SK-N-SH treated with all-trans-retinoic acid at 6 μM for 48 hours (cell line): ENCODE results near the gene RBM10.
A peak's percentile ranks its signal among the peaks of the same experiment; 100 is the strongest.

Experiments used
- ATAC-seq: fragments of 200-7000 bp; cut with Tn5 transposase; 3 replicates; pipeline ENCODE4 v1.9.1; 2020; ENCODE audit warnings: mild to moderate bottlenecking, moderate library complexity
- ARNTL ChIP-seq: fragments of 450-650 bp; formaldehyde crosslinking; IDR thresholded peaks from 2 replicates; pipeline ENCODE4 v1.5.0; 2020; ENCODE audit warnings: low read depth, mild to moderate bottlenecking, moderate library complexity, borderline replicate concordance
- BACH2 ChIP-seq: fragments of 250-450 bp; sonication (Bioruptor Pico); IDR thresholded peaks from 2 replicates; pipeline ENCODE4 v1.9.0; 2021; ENCODE audit warnings: mild to moderate bottlenecking, borderline replicate concordance
- CREB5 ChIP-seq: fragments of 250-450 bp; sonication (Bioruptor Pico); IDR thresholded peaks from 2 replicates; pipeline ENCODE4 v1.5.1; 2020; ENCODE audit warnings: low read depth, mild to moderate bottlenecking, moderate library complexity
- CSDC2 ChIP-seq: fragments of 250-450 bp; sonication (Bioruptor Pico); IDR thresholded peaks from 2 replicates; pipeline ENCODE4 v1.5.0; 2020; ENCODE audit warnings: mild to moderate bottlenecking, moderate library complexity
- CSRNP3 ChIP-seq: fragments of 250-450 bp; sonication (Bioruptor Pico); IDR thresholded peaks from 2 replicates; pipeline ENCODE4 v1.5.1; 2021; ENCODE audit warnings: mild to moderate bottlenecking, moderate library complexity
- ESRRG ChIP-seq: fragments of 250-450 bp; sonication (Bioruptor Pico); IDR thresholded peaks from 2 replicates; pipeline ENCODE4 v1.6.1; 2021; ENCODE audit warnings: mild to moderate bottlenecking
- GLIS3 ChIP-seq: fragments of 250-450 bp; sonication (Bioruptor Pico); IDR thresholded peaks from 2 replicates; pipeline ENCODE4 v1.5.0; 2020; ENCODE audit warnings: mild to moderate bottlenecking, moderate library complexity
- ISL1 ChIP-seq: fragments of 250-450 bp; sonication (Bioruptor Pico); IDR thresholded peaks from 2 replicates; pipeline ENCODE4 v2.1.2; 2022; ENCODE audit warnings: mild to moderate bottlenecking, moderate library complexity
- OSR1 ChIP-seq: fragments of 250-450 bp; sonication (Bioruptor Pico); IDR thresholded peaks from 2 replicates; pipeline ENCODE4 v1.8.0; 2022; ENCODE audit warnings: moderate library complexity, mild to moderate bottlenecking, inconsistent platforms
- PATZ1 ChIP-seq: fragments of 250-450 bp; sonication (Bioruptor Pico); IDR thresholded peaks from 2 replicates; pipeline ENCODE4 v1.8.0; 2020; ENCODE audit warnings: mild to moderate bottlenecking, moderate library complexity, borderline replicate concordance
- PPARA ChIP-seq: fragments of 250-450 bp; sonication (Bioruptor Pico); IDR thresholded peaks from 2 replicates; pipeline ENCODE4 v1.5.0; 2020; ENCODE audit warnings: mild to moderate bottlenecking, borderline replicate concordance
- RARB ChIP-seq: fragments of 250-450 bp; sonication (Bioruptor Pico); IDR thresholded peaks from 2 replicates; pipeline ENCODE4 v1.8.0; 2021; ENCODE audit warnings: mild to moderate bottlenecking, moderate library complexity
- SNAI2 ChIP-seq: fragments of 250-450 bp; sonication (Bioruptor Pico); IDR thresholded peaks from 2 replicates; pipeline ENCODE4 v1.5.0; 2020; ENCODE audit warnings: mild to moderate bottlenecking, moderate library complexity
- TCF4 ChIP-seq: fragments of 250-450 bp; sonication (Bioruptor Pico); IDR thresholded peaks from 2 replicates; pipeline ENCODE4 v1.8.0; 2021; ENCODE audit warnings: mild to moderate bottlenecking, moderate library complexity, borderline replicate concordance
- TOX ChIP-seq: fragments of 250-450 bp; sonication (Bioruptor Pico); IDR thresholded peaks from 2 replicates; pipeline ENCODE4 v1.8.0; 2021; ENCODE audit warnings: mild to moderate bottlenecking, moderate library complexity, borderline replicate concordance
- TSHZ2 ChIP-seq: fragments of 250-450 bp; sonication (Bioruptor Pico); IDR thresholded peaks from 2 replicates; pipeline ENCODE4 v1.5.0; 2020; ENCODE audit warnings: mild to moderate bottlenecking, moderate library complexity
- ZFP3 ChIP-seq: fragments of 250-450 bp; sonication (Bioruptor Pico); IDR thresholded peaks from 2 replicates; pipeline ENCODE4 v1.5.0; 2020; ENCODE audit warnings: mild to moderate bottlenecking, moderate library complexity
- ZFP30 ChIP-seq: fragments of 450-650 bp; formaldehyde crosslinking; IDR thresholded peaks from 2 replicates; pipeline ENCODE4 v1.5.0; 2022; ENCODE audit warnings: mild to moderate bottlenecking, moderate library complexity
- ZNF565 ChIP-seq: fragments of 450-650 bp; formaldehyde crosslinking; conservative IDR thresholded peaks from 2 replicates; pipeline ENCODE4 v1.5.0; 2020; ENCODE audit warnings: low read depth, mild to moderate bottlenecking, moderate library complexity
- ZNF8 ChIP-seq: fragments of 450-650 bp; formaldehyde crosslinking; IDR thresholded peaks from 2 replicates; pipeline ENCODE4 v1.5.0; 2020; ENCODE audit warnings: mild to moderate bottlenecking, moderate library complexity
- TF ChIP-seq, protein P1 (sequence below): fragments of 250-450 bp; sonication (Bioruptor Pico); IDR thresholded peaks from 2 replicates; pipeline ENCODE4 v1.8.0; 2021; ENCODE audit warnings: low read depth, mild to moderate bottlenecking, moderate library complexity, borderline replicate concordance

Gene RBM10

DNA sequence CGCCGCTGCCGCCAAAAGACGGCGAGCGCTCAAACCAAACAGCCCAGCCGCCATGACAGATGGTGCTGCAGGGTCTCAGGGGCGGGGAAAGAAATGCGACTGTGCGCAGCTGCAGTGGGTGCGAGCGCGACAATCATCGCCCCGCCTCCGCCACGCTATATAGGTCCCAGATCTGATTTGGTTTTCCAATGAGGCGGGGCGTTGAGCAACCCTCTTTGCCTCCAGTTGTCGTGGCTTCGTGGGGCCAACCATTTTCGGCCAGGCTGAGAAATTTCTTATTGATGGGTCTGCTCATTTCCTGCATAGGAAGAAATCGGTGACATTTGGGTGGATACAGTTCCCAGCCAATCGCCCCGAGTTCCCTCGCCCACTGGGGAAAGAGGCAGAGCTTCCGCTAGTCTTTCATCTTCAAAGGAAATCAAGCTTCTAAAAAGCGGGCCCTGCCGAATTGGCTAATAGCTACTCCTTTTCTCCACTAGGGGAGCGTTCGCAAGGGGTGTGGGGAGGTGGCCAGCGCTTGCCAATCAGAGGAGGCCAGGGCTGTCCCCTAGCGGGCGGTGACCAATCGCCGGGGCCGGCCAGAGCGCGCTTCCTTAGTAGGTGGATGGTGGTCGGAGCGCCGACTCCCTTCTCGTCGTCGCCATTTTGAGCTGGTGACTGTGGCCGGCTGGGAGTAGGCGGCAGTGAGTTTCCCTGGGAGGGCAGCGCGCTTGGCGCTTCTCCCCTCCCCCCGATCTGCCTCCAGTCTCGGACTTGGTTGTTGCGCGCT is at the start of gene RBM10, which contains the start of gene NDUFB11:
Gene RBM10 (plus strand): TSS at position 596 of the 769 bp plus-strand sequence. CDS start 2,261 bp downstream, outside the sequence.
Gene NDUFB11 (minus strand): TSS at position 77 of the 769 bp plus-strand sequence. CDS start 23 bp downstream, at position 54.
- ATAC-seq: peak; percentile 98
- TF ChIP-seq OSR1 (CRISPR knock-in tag): no peak
- no peak for TF ChIP-seq CSRNP3 (CRISPR knock-in tag)
- no peak for TF ChIP-seq ARNTL (CRISPR knock-in tag)
- TF ChIP-seq CSDC2 (CRISPR knock-in tag): no peak
- no peak for TF ChIP-seq ZNF565 (CRISPR knock-in tag)
- no peak for TF ChIP-seq PPARA
- no peak for TF ChIP-seq ZNF8 (CRISPR knock-in tag)
- no peak for TF ChIP-seq ISL1
- TF ChIP-seq, protein P1, sequence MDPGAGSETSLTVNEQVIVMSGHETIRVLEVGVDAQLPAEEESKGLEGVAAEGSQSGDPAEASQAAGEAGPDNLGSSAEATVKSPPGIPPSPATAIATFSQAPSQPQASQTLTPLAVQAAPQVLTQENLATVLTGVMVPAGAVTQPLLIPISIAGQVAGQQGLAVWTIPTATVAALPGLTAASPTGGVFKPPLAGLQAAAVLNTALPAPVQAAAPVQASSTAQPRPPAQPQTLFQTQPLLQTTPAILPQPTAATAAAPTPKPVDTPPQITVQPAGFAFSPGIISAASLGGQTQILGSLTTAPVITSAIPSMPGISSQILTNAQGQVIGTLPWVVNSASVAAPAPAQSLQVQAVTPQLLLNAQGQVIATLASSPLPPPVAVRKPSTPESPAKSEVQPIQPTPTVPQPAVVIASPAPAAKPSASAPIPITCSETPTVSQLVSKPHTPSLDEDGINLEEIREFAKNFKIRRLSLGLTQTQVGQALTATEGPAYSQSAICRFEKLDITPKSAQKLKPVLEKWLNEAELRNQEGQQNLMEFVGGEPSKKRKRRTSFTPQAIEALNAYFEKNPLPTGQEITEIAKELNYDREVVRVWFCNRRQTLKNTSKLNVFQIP (CRISPR knock-in tag): no peak
- no peak for TF ChIP-seq TCF4 (CRISPR knock-in tag)
- TF ChIP-seq CREB5 (CRISPR knock-in tag): no peak
- no peak for TF ChIP-seq RARB (CRISPR knock-in tag)
- TF ChIP-seq BACH2 (CRISPR knock-in tag): no peak
- TF ChIP-seq ZFP3 (CRISPR knock-in tag): no peak
- no peak for TF ChIP-seq PATZ1 (CRISPR knock-in tag)
- TF ChIP-seq TOX (CRISPR knock-in tag): no peak
- TF ChIP-seq ZFP30 (CRISPR knock-in tag): no peak
- no peak for TF ChIP-seq SNAI2 (CRISPR knock-in tag)
- no peak for TF ChIP-seq TSHZ2 (CRISPR knock-in tag)
- TF ChIP-seq, all 23 proteins: peak for 0

- no peak for ATAC-seq
- no peak for TF ChIP-seq CSDC2 (CRISPR knock-in tag)
- TF ChIP-seq CSRNP3 (CRISPR knock-in tag): no peak
- TF ChIP-seq OSR1 (CRISPR knock-in tag): no peak
- no peak for TF ChIP-seq GLIS3 (CRISPR knock-in tag)
- TF ChIP-seq ESRRG: no peak
- no peak for TF ChIP-seq ZNF8 (CRISPR knock-in tag)
- TF ChIP-seq PATZ1 (CRISPR knock-in tag): no peak
- TF ChIP-seq TOX (CRISPR knock-in tag): no peak
- TF ChIP-seq TSHZ2 (CRISPR knock-in tag): no peak
- no peak for TF ChIP-seq ZFP3 (CRISPR knock-in tag)
- no peak for TF ChIP-seq BACH2 (CRISPR knock-in tag)
- TF ChIP-seq ISL1: no peak
- TF ChIP-seq PPARA: no peak
These were observed 48.0 kb upstream of the RBM10 start for GRCh38 chrX:47097018-47097417.
